Heart right ventricle (tissue), 16 donors: ENCODE results near the gene NAV3. TPM values are rescaled to one million over a fixed set of nuclear protein-coding genes. Genes with fewer than 3 reads are reported as not detected.

ENCODE experiments used
- ATAC-seq, 8 donors: fragments of 200-7000 bp; cut with Tn5 transposase; one replicate each; pipeline ENCODE4 v1.9.1; 2020; ENCODE audit warnings: mild to moderate bottlenecking in 8 of 8, moderate library complexity in 8 of 8, moderate number of reproducible peaks in 1 of 8
- DNase-seq, 2 donors: peaks; one replicate each; pipeline ENCODE4 v3.0.0-alpha.2; 2020
- H3K27ac ChIP-seq, 10 donors: fragments of 200-600 bp; sonication (generic) in 2 of 10; one replicate each; pipeline versions ENCODE4 v1.5.0 to v1.8.0; 2020 to 2022; ENCODE audit warnings: mild to moderate bottlenecking in 3 of 10
- H3K27me3 ChIP-seq, 7 donors: fragments of 200-600 bp; one replicate each; pipeline ENCODE4 v1.8.0; 2021 to 2022; ENCODE audit warnings: mild to moderate bottlenecking in 2 of 7
- H3K36me3 ChIP-seq, 9 donors: fragments of 200-600 bp; sonication (generic) in 1 of 9; one replicate each; pipeline versions ENCODE4 v1.5.0 to v1.8.0; 2020 to 2022; ENCODE audit warnings: mild to moderate bottlenecking in 2 of 9
- H3K4me1 ChIP-seq, 9 donors: fragments of 200-600 bp; sonication (generic) in 1 of 9; one replicate each; pipeline versions ENCODE4 v1.5.0 to v1.8.0; 2020 to 2022; ENCODE audit warnings: mild to moderate bottlenecking in 4 of 9
- H3K4me3 ChIP-seq, 10 donors: fragments of 200-600 bp; sonication (generic) in 2 of 10; one replicate each; pipeline versions ENCODE4 v1.5.0 to v1.8.0; 2020 to 2022; ENCODE audit warnings: mild to moderate bottlenecking in 7 of 10, moderate library complexity in 2 of 10
- H3K9me3 ChIP-seq, 11 donors: fragments of 200-600 bp in 10 of 11; sonication (generic) in 2 of 11; one replicate each; pipeline versions ENCODE4 v1.5.0 to v1.8.0; 2013 to 2022; ENCODE audit warnings: mild to moderate bottlenecking in 2 of 11, control low read depth in 1 of 11, moderate library complexity in 1 of 11
- CTCF ChIP-seq, 9 donors: fragments of 200-600 bp; sonication (generic) in 2 of 9; IDR thresholded peaks; one replicate each; pipeline versions ENCODE4 v1.5.0 to v1.8.0; 2021 to 2022; ENCODE audit warnings: antibody characterized with exemption in 9 of 9, mild to moderate bottlenecking in 5 of 9, moderate library complexity in 1 of 9
- WGBS, 2 donors: extraction: QIAGEN DNeasy Blood & Tissue Kit; methylation state at CpG; one replicate each; pipeline ENCODE4 v1.1.7; 2013; ENCODE audit warnings: inconsistent platforms in 1 of 2; 5-methylcytosine and 5-hydroxymethylcytosine counted together
- intact Hi-C, 10 donors: fragments of 100-400 bp; cut with DNase I; formaldehyde crosslinking; loops; one replicate each; pipeline versions ENCODE4 v1.11.1 to v1.14.2; 2022
- polyA plus RNA-seq, 2 donors: library from polyadenylated mRNA; stranded (reverse); fragments of 200-250 nt; gene quantifications; one replicate each; pipeline ENCODE4 v1.2.3, GENCODE V29; 2013
- total RNA-seq, 10 donors: library from RNA; stranded (reverse); fragmentation: NEBNext Ultra II Directional in 3 of 10; extraction: Animal tissue kit (Norgen Biotek cat#: 25700) in 3 of 10; gene quantifications; one replicate each; pipeline versions ENCODE4 v1.2.1 to v1.2.4, GENCODE V29; 2021 to 2023
- donor health status: Arrhythmogenic right ventricular cardiomyopathy.
- donor health status: ischemic (EF 13 %, LVEDD 7.1; RV severe dilation, severe dysfunction).
- donor health status: healthy with polysubstance abuse.
- donor health status: DM: no; HTN: yes; CAD: no.
- donor health status: DM: no; HTN: no; CAD: no.
- donor health status: ischemic (EF 25% LVEDD 6.9; RV normal size, moderate dysfunction).
- donor health status: ischemic (EF 25% LVEDD 5.7; RV mildly dilated, moderate dysfunction).
- donor health status: healthy.
- donor health status: DM: yes; HTN: yes; CAD: no.
- donor health status: Ischemic cardiomyopathy.
- donor health status: ischemic (EF 35%, LVEDD 5.7; RV mildly dilated, moderate dysfunction).
- donor health status: nonischemic (EF 11% LVEDD 7.7; RV severe dilation, severe dysfunction).
- donor health status: DM: yes; HTN: yes; CAD: no.
- donor health status: PGD.
- donor health status: ischemic (EF 29% LVEDD 5.4; RV normal size, mild dysfunction).
- donor health status: nonischemic (EF 23%, LVEDD 6.1; RV moderate dilation, normal function).

NAV3 gene
- total and polyA plus RNA-seq, 12 donors, result 0.91 to 7.6 (median 4.6) TPM

GRCh38 chr12:77786675-77787074, 44.0 kb upstream of the NAV3 start:
- Histone ChIP-seq H3K27me3 (no peaks in the 10 kb centered on the region), H3K27ac (peak overlapping the region in 1 of 10 donors; percentile 66), H3K9me3 (peaks cover 0 to 8% (median 0%) of the 10 kb centered on the region in 11 donors), H3K4me3 (no peak overlapping the region), H3K36me3 (no peaks in the 10 kb centered on the region), H3K4me1 (peaks cover 0 to 27% (median 0%) of the 10 kb centered on the region in 9 donors)
- intact Hi-C loops, result no loop called here
- WGBS, 2 donors, result 70 to 73% methylated on average over 5 of the region's 5 CpGs
- no peak for DNase-seq
- ATAC-seq, result peak in 3 of 8 donors; percentile 38 to 54 (median 48)
- no peak for TF ChIP-seq CTCF (IDR thresholded peaks at IDR 0.05)

- H3K9me3 ChIP-seq, result peaks cover 0 to 8% (median 0%) of the 10 kb centered on the region in 11 donors
- ATAC-seq (peak in 4 of 8 donors; percentile 45 to 66 (median 50)), DNase-seq (no peak)
- TF ChIP-seq CTCF (IDR thresholded peaks at IDR 0.05), result no peak
- 56 to 57% methylated on average over 7 of the region's 7 CpGs for WGBS, 2 donors
- H3K27ac ChIP-seq, result peak overlapping the region in 4 of 10 donors; percentile 21 to 61 (median 50)
- H3K27me3 ChIP-seq, result no peaks in the 10 kb centered on the region
- no peaks in the 10 kb centered on the region for H3K36me3 ChIP-seq
- no peak overlapping the region for H3K4me3 ChIP-seq
- intact Hi-C loops, result no loop called here
- peaks cover 0 to 21% (median 0%) of the 10 kb centered on the region in 9 donors for H3K4me1 ChIP-seq
Observed at GRCh38 chr12:77788231-77789168, 42.2 kb upstream of the NAV3 start.

GRCh38 chr12:77795699-77796098, 35.0 kb upstream of the NAV3 start:
- DNase-seq (no peak), ATAC-seq (no peak)
- H3K27ac ChIP-seq, result no peak overlapping the region
- 80 to 89% methylated on average over 3 of the region's 3 CpGs for WGBS, 2 donors
- H3K4me3 ChIP-seq, result no peak overlapping the region
- no peaks in the 10 kb centered on the region for H3K4me1 ChIP-seq
- TF ChIP-seq CTCF (IDR thresholded peaks at IDR 0.05), result no peak
- no peaks in the 10 kb centered on the region for H3K27me3 ChIP-seq
- H3K9me3 ChIP-seq, result peaks cover 0 to 5% (median 0%) of the 10 kb centered on the region in 11 donors
- intact Hi-C loops, result no loop called here
- H3K36me3 ChIP-seq, result no peaks in the 10 kb centered on the region

GRCh38 chr12:77796775-77797174, 33.9 kb upstream of the NAV3 start:
- H3K36me3 ChIP-seq, result no peaks in the 10 kb centered on the region
- ATAC-seq (no peak), DNase-seq (no peak)
- no peak overlapping the region for H3K4me3 ChIP-seq
- 72 to 80% methylated on average over 1 of the region's 1 CpG for WGBS, 2 donors
- H3K27me3 ChIP-seq, result no peaks in the 10 kb centered on the region
- intact Hi-C loops, result no loop called here
- no peak overlapping the region for H3K27ac ChIP-seq
- no peak for TF ChIP-seq CTCF (IDR thresholded peaks at IDR 0.05)
- no peaks in the 10 kb centered on the region for H3K4me1 ChIP-seq
- H3K9me3 ChIP-seq, result peaks cover 0 to 5% (median 0%) of the 10 kb centered on the region in 11 donors
